Adrenal gland (tissue), 5 donors: ENCODE results near the gene FBXW7.

ENCODE experiments used
- CTCF ChIP-seq, 6 experiments: fragments of 450-650 bp in 4 of 6; fragments of 200-600 bp in 2 of 6; sonication (generic) in 1 of 6; IDR thresholded peaks; 1 replicate in 5 of 6; 2 replicates in 1 of 6; pipeline versions ENCODE4 v1.5.1 to v1.8.0; 2016 to 2021; ENCODE audit warnings: antibody characterized with exemption in 6 of 6, mild to moderate bottlenecking in 2 of 6, moderate library complexity in 1 of 6
- POLR2A ChIP-seq, 2 donors: fragments of 450-650 bp; IDR thresholded peaks; one replicate each; pipeline ENCODE4 v1.6.1; 2017; ENCODE audit warnings: antibody characterized with exemption in 2 of 2, mild to moderate bottlenecking in 2 of 2, moderate library complexity in 1 of 2
- donor health status: DM: no; HTN: no; CAD: no.

- TF ChIP-seq POLR2A (IDR thresholded peaks at IDR 0.05) (no peak), CTCF (IDR thresholded peaks at IDR 0.05) (no peak)
Measured at GRCh38 chr4:152357206-152357605, 178.7 kb downstream of the FBXW7 start.
